Type B pancreatic cell (in vitro differentiated cells): Measurements from ENCODE around the gene IL1R1. TPM values are rescaled to one million over a fixed set of nuclear protein-coding genes. Genes with fewer than 3 reads are reported as not detected.
A peak's percentile ranks its signal among the peaks of the same experiment; 100 is the strongest.

Experiments
- DNase-seq: peaks from one replicate; pipeline ENCODE4 v3.0.0; 2021; ENCODE audit warnings: mixed read lengths; ENCODE audit not compliant: unreplicated experiment; ENCODE audit errors: extremely low spot score
- H3K27ac Mint-ChIP-seq: 2 replicates; pipeline ENCODE4 v1.8.0; 2021; ENCODE audit warnings: mild to moderate bottlenecking, mixed read lengths
- H3K27me3 Mint-ChIP-seq: 2 replicates; pipeline ENCODE4 v1.8.0; 2021; ENCODE audit warnings: mixed read lengths
- H3K36me3 Mint-ChIP-seq: 2 replicates; pipeline ENCODE4 v1.8.0; 2021; ENCODE audit warnings: mixed read lengths
- H3K4me1 Mint-ChIP-seq: one replicate; pipeline ENCODE4 v1.8.0; 2021; ENCODE audit warnings: mixed read lengths; ENCODE audit not compliant: unreplicated experiment
- H3K4me3 Mint-ChIP-seq: 2 replicates; pipeline ENCODE4 v1.8.0; 2021; ENCODE audit warnings: mild to moderate bottlenecking, mixed read lengths
- H3K9me3 Mint-ChIP-seq: 2 replicates; pipeline ENCODE4 v1.8.0; 2021; ENCODE audit warnings: mixed read lengths
- total RNA-seq: library from RNA; stranded (reverse); gene quantifications from 2 replicates; pipeline ENCODE4 v1.2.1, GENCODE V29; 2021; ENCODE audit warnings: low replicate concordance
- TF ChIP-seq, protein P1 (sequence below): fragments of 200-600 bp; sonication (generic); conservative IDR thresholded peaks from 2 replicates; pipeline ENCODE4 v1.5.0; 2021; ENCODE audit warnings: antibody characterized with exemption, mild to moderate bottlenecking

The IL1R1 gene
- total RNA-seq, 1 donor from 2014 or later: 15.8 TPM

DNA sequence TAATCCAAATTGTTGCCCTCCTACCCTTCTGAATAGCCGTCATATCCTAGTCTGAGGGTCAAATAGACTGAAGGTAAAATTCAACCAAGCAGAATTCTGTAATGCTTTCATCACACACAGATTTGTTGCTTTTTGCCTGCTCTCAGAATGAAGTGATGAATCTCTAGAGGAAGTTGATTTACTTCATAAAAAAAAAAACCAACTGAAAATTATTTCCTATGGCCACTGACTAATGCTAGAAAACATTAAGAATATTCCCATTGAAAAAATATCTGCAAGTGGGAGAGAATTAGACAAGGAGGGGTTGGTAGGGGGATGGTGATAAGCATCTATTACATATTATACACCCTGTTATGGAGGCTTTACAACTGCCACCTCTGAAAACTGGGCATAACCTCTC, 42.0 kb downstream of the IL1R1 start:
- H3K36me3 Mint-ChIP-seq: no peaks in the 10 kb centered on the region
- H3K4me3 Mint-ChIP-seq: no peak overlapping the region
- TF ChIP-seq, protein P1, sequence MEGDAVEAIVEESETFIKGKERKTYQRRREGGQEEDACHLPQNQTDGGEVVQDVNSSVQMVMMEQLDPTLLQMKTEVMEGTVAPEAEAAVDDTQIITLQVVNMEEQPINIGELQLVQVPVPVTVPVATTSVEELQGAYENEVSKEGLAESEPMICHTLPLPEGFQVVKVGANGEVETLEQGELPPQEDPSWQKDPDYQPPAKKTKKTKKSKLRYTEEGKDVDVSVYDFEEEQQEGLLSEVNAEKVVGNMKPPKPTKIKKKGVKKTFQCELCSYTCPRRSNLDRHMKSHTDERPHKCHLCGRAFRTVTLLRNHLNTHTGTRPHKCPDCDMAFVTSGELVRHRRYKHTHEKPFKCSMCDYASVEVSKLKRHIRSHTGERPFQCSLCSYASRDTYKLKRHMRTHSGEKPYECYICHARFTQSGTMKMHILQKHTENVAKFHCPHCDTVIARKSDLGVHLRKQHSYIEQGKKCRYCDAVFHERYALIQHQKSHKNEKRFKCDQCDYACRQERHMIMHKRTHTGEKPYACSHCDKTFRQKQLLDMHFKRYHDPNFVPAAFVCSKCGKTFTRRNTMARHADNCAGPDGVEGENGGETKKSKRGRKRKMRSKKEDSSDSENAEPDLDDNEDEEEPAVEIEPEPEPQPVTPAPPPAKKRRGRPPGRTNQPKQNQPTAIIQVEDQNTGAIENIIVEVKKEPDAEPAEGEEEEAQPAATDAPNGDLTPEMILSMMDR: no peak
- no peak overlapping the region for H3K27ac Mint-ChIP-seq
- H3K9me3 Mint-ChIP-seq: no peaks in the 10 kb centered on the region
- H3K4me1 Mint-ChIP-seq: peaks cover 10% of the 10 kb centered on the region
- H3K27me3 Mint-ChIP-seq: peaks cover 13% of the 10 kb centered on the region
- no peak for DNase-seq

DNA sequence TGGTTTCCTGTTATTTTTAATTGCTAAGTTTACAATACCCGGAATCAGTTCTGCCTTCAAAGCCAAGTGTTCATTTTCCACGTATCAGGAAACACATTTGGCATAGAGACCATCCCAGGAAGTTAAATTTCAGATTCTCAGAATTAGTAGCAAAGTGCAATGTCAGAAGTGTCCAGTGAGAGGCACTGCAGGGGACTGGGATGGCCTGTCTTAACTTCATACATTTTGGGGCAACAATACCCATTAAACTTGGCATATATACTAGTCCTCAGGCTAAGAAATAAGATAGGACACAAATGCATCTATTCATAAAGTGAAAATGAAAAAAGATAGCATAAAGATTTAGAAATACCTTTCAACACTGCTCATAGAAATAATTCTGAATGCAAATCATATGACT, 42.8 kb downstream of the IL1R1 start:
- no peak overlapping the region for H3K4me3 Mint-ChIP-seq
- DNase-seq: no peak
- no peak overlapping the region for H3K27ac Mint-ChIP-seq
- TF ChIP-seq, protein P1: peak; percentile 61
- H3K9me3 Mint-ChIP-seq: no peaks in the 10 kb centered on the region
- peaks cover 11% of the 10 kb centered on the region for H3K4me1 Mint-ChIP-seq
- H3K36me3 Mint-ChIP-seq: no peaks in the 10 kb centered on the region
- peaks cover 13% of the 10 kb centered on the region for H3K27me3 Mint-ChIP-seq

DNA sequence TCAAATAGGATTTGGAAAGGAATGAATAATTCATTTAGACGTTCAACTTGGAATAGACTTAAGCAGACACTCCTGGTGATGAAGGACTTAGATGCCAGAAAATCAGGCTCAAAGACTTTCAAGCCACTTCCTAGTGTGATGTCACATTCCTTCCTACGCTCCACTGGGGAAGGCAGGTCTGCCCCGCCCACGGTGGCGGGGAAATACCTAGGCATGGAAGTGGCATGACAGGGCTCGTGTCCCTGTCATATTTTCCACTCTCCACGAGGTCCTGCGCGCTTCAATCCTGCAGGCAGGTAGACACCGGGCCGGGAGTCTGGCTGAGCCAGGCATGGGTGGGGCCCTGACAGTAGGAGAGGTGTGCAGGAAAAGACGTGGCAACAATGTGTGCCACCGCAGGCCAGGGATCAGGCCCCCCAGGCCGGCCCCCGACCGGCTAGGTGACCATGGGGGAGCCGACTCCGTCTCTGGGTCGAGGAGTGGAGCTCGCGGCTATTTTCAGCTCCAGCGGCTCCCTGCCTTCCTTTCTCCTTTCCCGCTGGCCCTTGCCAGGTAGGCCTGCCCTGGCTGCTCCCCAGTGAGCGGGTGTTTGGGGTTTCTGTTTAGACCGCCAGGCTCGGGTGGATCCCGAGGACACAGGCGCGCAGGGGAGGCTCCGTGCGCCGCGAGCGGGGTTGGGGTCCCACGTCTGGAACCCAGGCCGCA, 44.4 kb downstream of the IL1R1 start, which contains the start of gene IL1RL2:
TSS of gene IL1RL2 (plus strand) at position 233 of the 705 bp plus-strand sequence. CDS start 845 bp downstream, outside the sequence.
- Mint-ChIP-seq H3K36me3 (no peaks in the 10 kb centered on the region), H3K27ac (peak within 1 kb of the TSS; percentile 69), H3K27me3 (peaks cover 13% of the 10 kb centered on the region), H3K4me3 (peak within 1 kb of the TSS; percentile 86), H3K9me3 (no peaks in the 10 kb centered on the region), H3K4me1 (peaks cover 6% of the 10 kb centered on the region)
- TF ChIP-seq, protein P1: no peak
- no peak for DNase-seq

DNA sequence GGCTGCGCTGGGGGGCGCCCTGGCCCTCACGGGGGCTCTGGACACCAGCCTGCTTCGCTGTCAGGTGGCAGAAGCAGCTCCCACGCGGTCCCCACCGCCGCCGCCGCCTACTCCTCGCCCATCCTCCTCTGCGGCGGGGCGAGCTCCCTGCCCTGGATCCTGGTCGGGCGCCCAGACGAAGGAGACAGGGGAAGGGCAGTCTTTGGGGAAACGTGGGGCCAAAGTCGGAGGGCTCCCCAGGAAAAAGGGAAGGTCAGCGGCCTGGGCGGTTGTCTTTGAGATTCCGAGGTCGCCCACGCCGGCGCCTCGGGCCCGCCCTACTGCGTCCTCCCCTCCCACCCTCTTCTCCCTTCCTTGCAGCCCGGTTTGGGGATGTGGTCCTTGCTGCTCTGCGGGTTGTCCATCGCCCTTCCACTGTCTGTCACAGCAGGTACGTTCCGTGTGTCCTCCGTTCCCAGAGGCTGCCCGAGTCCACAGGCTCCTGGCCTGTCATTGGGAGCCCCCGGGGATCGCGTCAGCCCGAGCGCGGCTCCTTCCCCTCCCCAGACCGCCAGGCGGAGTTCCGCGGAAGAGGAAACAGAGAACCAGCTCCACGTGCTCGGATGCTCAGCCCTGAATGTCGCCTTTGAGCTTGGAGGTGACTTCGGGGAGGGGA, 45.1 kb downstream of the IL1R1 start:
- no peak for DNase-seq
- peaks cover 13% of the 10 kb centered on the region for H3K27me3 Mint-ChIP-seq
- peak overlapping the region; percentile 86 for H3K4me3 Mint-ChIP-seq
- H3K36me3 Mint-ChIP-seq: no peaks in the 10 kb centered on the region
- no peaks in the 10 kb centered on the region for H3K9me3 Mint-ChIP-seq
- peaks cover 6% of the 10 kb centered on the region for H3K4me1 Mint-ChIP-seq
- H3K27ac Mint-ChIP-seq: peak overlapping the region; percentile 59
- TF ChIP-seq, protein P1: peak; percentile 41

DNA sequence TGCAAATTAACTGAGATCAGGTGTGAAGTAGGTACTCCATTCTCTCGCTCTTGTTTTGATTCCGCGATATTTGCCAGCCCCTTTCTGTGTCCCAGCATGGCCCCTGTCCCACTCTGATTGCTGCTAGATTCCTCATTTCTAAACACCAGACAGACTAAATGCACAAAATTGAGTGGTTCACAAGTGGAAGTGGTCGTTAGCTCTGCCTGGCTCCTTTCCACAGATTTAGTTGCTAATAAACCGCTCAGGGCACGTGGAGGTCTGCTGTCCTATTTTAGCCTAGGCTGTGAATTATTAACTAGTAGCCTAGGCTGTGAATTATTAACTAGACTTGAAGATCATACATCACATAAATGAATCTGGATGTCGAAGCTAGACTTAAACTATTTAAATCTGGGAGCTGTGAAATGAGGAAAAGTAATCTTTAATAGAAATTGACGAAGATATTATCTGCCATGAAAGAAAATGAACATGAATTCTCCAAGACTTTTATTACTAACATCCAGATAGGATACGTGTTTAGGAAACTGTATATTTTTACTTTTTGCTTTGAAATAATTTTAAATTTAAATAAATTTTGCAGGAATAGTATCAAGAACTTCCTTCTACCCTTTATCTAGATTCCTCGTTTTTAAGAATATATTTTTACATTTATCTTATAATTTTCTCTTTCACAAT, 48.0 kb downstream of the IL1R1 start:
- peaks cover 13% of the 10 kb centered on the region for H3K27me3 Mint-ChIP-seq
- no peaks in the 10 kb centered on the region for H3K9me3 Mint-ChIP-seq
- peak overlapping the region; percentile 29 for H3K4me3 Mint-ChIP-seq
- no peak overlapping the region for H3K27ac Mint-ChIP-seq
- no peak for DNase-seq
- no peaks in the 10 kb centered on the region for H3K36me3 Mint-ChIP-seq
- peaks cover 6% of the 10 kb centered on the region for H3K4me1 Mint-ChIP-seq
- TF ChIP-seq, protein P1: no peak
